Stimulated activated CD4-positive, alpha-beta T cell treated with anti-CD3 and anti-CD28 coated beads, Interleukin-2, amount 100 ng/mL, for 24 hours (primary cell): ENCODE data around the gene TUFM.
"Not testable (repeated sequence)": the region's sequence is repeated elsewhere in the genome, so short reads cannot be mapped to it uniquely, and the experiment has no call there.

ENCODE experiments used
- DNase-seq, 2 donors: peaks; one replicate each; pipeline ENCODE4 v3.0.0-alpha.2; 2020

TUFM gene

DNA sequence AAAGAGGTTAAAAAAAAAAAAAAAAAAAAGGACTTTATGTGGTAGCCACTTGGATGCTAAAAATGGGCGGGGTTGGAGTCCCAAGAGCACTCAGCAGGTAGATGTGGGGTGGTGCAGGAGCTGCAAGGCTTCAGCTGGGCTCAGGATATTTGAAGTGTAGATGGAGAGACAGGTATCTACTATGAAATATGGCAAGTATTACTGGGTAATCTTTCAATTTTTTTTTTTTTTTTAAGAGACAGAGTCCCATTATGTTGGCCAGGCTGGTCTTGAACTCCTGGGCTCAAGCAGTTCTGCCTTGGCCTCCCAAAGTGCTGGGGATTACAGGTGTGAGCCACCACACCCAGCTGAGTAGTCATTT lies 7.6 kb downstream of the TUFM start:
- no peak for DNase-seq

DNA sequence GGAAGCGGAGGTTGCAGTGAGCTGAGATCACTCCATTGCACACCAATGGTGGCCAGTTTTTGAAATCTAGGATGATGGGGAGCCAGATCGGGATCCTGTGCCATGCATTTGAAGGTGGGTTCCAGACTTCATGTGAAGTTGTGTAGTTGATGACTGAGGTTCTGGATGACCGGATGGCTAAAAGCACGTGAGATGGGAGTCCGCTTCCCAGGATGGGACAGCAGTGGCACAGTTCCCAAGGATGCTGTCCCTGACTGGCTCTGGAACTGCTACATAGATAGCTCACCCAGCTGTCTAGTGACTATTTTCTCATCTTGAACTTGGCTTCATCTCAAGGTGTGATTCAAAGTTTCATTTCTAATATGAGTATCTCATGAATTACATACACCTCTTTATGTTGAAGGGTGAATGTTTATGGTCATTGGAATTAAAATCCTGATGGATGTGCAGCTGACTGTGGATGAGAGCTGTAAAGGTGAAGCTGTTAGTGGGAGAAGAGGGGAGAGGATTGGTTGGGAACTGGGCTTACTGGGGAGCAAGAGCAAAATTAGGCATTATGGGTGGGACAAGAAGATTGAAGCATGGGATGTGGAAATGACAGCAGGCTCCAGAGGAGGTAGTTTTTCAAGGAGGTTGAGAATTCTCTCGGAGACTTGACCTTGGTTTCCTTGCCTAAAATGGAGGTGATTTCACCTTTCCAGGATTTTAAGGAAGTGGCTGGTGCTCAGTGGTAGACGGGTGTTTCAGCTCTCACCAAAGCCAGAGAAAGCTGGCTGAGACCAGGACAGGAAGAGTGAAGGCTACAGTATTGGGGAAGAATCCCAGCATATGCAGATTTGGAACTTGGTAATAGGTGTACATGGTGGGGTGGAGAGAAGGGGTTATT lies 8.2 kb downstream of the TUFM start:
- DNase-seq: no peak

DNA sequence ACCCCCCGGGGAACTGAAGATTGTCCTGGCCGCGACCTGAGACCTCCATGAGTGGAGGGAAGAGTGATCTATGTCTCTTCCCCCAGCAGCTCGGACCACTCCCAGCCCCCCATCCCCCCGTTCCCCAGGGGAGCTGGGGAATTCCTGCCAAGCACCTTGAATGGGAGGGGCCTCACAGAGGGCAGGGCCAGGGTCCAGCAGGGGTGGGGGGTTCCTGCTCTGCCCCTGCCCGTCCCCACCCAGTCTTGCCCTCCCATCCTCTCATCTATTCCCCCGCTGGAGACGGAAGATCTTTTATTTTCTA lies 9.4 kb downstream of the TUFM start:
- no peak for DNase-seq

DNA sequence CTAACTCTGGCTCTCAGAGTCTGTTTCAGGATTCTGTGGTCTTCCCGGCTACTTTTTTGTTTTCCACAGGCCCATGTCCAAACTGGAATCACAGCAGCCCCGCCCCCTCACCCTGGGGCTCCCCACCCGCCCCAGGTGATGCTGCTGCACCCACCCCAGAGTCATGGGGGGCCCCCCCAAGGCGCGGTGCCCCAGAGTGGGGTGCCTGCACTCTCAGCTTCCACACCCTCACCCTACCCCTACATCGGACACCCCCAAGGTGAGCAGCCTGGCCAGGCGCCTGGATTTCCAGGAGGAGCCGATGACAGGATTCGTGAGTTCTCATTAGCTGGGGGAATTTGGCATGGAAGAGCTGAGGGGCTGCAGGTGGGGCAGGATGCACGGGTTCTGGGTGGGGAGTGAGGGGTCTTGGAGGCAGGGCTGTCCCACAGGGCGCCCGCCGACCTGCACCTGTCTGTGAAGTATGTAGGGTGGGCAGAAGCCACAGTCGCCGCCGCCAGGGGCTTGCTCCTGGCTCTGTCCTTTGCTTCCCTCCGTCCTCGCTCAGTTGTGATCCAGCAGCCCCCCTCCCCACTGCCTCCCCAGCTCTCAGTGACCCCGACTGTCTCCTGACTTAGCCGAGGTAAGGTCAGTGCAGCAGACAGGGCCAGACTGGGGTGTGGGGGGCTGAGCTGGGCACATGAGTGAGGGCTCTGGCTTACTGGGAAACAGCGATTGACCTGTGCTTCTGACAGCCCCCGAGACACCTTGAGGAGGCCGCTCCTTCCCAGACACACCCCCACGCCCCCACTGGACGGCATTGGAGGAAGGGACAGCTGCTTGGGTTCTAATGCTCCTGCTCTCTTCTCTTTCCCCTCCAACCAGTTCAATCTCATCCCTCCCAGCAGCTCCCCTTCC lies 10.0 kb downstream of the TUFM start:
- no peak for DNase-seq

DNA sequence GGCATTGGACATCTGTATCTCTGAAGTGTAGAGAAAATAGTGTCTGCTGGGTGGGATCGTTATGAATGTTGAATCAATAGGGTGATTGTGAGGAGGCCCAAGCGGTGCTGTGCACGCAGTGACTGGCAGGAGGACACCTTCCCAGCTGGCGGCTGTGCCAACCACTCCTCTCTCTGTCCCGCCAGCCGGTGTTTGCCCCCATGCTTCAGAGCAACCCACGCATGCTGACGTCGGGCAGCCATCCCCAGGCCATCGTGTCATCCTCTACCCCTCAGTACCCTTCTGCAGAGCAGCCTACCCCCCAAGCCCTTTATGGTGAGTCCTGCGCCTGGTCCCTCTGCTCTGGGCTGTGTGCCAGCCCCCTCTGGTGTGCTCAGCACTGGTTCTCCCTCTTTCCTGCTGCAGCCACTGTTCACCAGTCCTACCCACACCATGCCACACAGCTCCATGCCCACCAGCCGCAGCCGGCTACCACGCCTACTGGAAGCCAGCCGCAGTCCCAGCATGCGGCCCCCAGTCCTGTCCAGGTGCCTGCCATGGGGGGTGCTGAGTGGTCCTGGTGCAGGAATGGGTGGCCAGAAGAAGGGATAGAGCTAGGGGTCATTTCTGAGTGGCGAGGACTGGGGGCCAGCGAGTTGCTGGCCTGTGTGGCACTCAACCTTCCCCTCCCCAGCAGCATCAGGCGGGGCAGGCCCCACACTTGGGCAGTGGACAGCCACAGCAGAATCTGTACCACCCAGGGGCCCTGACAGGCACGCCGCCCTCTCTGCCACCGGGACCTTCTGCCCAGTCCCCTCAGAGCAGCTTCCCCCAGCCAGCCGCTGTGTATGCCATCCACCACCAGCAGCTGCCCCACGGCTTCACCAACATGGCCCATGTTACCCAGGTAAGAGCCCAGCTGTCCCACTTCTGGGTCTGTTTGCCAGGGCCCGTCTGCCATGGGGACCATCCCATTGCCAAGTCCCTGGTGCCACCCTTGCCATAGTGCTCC lies 11.0 kb downstream of the TUFM start:
- no peak for DNase-seq

DNA sequence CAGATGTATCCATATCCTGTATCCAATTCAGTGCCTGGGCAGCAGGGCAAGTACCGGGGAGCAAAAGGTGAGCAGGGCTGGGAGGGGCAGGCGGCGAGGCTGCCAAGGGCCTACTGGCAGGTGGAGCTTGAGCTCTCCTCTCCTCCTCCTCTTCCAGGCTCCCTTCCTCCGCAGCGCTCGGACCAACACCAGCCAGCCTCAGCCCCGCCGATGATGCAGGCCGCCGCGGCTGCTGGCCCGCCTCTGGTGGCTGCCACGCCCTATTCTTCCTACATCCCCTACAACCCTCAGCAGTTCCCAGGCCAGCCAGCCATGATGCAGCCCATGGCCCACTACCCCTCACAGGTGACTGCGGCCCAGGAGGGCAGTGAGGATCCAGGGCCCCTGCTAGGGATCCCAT lies 11.8 kb downstream of the TUFM start:
- no peak for DNase-seq

DNA sequence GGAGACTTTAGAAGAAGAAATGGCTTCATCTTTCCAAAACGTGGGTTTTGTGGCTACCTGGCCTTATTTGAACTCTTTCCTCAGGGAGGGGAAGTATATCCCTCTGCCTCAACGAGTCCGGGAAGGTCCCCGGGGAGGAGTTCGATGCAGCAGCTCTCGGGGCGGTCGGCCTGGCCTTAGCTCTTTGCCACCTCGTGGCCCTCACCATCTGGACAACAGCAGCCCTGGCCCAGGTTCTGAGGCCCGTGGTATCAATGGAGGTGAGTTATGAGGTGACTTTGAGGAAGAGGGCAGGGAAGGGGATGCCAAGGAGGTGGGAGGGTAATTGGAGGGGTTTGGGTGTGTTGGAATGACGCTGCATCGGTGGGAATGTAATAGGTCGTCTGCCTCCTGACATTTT lies 15.6 kb downstream of the TUFM start:
- no peak for DNase-seq

DNA sequence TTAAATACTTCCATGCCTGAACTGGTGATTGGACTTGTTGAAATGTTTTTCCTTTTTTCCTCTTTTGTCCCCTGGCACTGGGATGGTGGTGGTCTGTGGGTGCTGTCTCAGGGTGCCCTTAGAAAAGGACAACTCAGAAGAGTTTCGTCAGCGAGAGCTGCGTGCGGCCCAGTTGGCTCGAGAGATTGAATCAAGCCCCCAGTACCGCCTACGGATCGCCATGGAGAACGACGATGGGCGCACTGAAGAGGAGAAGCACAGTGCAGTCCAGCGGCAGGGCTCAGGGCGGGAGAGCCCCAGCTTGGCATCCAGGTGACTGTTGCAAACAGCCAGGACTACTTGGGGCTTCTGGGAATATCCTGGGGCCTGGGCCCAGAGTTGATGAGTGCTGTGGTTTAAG lies 16.4 kb downstream of the TUFM start:
- no peak for DNase-seq

DNA sequence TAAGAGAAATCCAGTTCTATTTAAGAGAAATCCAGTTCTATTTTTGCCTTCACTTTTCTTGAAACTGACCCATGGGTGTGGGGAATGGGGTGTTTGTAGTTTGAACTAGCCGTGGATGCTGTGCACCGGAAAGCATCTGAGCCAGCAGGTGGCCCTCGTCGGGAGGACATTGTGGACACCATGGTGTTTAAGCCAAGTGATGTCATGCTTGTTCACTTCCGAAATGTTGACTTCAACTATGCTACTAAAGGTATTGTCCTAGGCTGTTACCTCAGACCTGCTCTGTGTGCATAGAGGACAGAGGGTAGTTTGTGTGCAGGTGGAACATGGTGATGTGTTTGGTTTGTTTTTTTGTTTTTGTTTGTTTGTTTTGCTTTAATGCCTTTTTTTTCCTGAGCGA lies 20.0 kb downstream of the TUFM start:
- DNase-seq: no peak

DNA sequence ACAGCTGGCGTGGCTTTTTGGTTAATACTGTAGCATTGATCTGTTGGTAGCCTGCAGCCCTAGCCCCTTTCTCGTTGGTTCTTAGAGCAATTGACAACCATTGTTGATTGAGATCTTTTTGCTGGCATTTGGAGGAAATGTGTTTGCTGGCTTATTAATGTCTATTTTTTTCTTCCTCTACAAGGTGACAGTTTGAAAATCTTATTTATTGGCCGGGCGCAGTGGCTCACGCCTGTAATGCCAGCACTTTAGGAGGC lies 21.5 kb downstream of the TUFM start:
- DNase-seq: no peak

DNA sequence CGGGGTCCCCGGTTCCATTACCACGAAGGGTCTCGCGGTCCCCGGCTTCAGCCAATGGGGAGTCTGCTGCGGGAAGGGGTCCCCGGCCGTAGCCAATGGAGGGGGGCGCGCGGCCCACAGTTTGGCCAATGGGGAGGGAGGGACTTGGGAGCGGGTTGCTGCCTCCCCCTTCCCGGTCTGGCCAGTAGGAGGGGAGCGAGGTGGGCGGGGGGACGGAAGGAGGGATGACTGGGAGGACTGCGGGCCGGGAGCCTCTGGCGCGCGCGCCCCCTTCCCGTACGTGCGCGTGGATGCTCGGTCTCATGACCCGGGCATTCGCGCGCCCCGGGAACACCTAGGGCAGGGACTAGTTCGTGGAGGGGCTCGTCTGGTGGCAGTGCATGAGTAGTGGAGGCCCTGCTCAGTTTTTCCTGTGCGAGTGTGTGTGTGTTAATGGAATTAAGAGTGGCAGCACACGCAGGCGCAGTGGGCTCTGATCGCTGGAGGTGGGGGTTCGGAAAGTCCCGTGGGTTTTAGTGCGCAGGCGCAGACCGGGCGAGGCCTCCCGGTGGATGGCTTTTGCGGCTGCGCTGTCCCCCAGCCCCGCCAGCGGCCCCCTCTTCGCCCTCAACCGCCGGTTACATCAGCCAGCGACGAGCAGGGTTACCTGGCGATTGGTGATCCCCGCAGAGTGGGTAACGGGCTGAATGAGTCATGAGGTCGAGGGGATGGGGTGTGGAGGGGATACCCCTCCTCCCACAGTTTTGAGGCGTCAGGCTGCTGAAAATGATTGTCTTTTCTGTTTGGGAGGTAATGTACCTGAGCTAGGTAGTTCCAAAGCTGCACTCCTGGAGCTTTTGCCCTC lies 22.1 kb downstream of the TUFM start:
- DNase-seq: peak; percentile 96 to 97

DNA sequence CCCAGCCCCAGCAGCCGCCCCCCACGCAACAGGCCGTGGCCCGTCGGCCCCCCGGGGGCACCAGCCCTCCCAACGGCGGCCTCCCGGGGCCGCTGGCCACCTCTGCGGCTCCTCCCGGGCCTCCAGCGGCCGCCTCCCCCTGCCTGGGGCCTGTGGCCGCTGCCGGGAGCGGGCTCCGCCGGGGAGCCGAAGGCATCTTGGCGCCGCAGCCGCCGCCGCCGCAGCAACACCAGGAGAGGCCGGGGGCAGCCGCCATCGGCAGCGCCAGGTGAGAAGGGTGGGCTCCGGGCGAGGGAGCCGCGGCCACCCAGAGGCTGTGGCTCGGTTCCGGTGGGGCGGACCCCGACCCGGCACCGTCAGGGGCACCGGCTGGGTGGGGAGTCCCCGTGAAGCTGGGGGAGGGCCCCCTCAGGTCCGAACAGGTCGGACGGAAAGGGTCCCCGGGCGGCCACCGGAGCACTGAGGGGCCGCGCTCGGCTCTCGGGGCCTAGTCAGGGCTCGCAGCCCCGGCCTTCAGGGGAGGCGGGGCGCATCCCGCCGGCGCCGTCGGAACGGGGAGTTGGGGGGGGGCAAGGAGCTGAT lies 22.8 kb downstream of the TUFM start:
- no peak for DNase-seq

DNA sequence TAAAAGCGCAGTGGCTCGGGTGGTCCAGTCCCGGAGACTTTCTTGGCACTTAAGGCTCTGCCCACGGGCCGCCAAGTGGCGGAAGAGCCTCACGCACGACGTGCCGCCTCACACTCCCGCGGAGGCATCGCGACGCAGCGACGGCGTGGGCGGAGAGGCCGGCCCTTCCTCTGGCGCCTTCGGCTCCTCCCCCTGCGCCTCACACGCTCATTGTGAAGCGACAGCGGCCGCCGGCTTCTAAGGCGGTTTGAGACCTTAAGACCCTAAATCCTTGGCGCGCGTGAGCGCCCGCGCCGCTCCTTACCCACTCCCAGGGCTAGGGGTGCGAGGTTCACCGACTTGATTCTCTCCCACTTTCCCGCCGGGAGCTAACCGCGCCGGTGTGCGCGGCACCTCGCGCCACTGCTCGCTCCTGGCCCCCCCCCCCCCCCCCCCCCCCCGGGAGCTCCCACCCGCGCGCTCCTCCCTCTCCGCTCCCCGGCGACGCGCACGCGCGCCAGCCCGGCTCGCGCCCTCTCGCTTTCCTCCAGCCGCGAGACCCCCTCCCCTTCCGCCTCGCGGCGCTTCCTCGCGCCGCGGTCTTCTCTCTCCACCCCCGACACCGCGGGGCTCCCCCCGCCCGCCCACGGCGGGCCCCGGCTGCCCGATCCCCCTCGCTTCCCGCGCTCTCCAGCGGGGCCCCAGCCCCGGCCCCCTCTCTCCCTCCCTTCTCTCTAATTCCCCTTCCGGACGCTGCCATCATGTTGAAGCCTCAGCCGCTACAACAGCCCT lies 23.4 kb downstream of the TUFM start, which contains the start of gene ATXN2L:
ATXN2L (plus strand) TSS at position 480 of the 771 bp plus-strand sequence; CDS start at position 741, 261 bp downstream.
- DNase-seq: peak; percentile 95 to 97

DNA sequence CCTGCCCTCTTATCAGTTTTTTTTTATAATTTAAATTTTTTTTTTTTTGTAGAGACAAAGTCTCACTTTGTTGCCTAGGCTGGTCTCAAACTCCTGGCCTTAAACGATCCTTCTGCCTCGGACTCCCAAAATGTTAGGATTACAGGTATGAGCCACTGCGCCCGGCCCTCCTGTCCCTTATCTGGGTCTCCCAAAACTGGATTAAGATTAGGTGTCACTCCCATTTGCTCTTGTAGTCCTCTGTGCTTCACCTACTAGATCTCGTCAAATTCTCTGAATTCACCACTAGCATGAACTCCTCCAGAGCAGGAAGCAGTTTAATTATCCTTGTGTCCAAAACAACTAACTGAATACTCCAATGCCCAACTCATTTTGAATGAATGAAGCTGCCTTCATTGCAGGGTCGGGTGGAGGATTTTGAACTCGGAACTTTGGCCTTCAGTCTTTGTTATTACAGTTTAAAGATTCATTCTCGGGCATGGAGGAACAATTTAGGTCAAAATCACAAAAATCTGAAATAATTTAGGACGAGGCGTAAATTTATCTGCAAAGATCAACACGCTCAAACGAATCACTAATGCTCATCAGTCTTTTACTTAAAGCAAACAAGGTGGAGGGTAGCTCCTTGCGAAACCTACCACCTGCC lies 24.2 kb downstream of the TUFM start:
- DNase-seq: no peak

DNA sequence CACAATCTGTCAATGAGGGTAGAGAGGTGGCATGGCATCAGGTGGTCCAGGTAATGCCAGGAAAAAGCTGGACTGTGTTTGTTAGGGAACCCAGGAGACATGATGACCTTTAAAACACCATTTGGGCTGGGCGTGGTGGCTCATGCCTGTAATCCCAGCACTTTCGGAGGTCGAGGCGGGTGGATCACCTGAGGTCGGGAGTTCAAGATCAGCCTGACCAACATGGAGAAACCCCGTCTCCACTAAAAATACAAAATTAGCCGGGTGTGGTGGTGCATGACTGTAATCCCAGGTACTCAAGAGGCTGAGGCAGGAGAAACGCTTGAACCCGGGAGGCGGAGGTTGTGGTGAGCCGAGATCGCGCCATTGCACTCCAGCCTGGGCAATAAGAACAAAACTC lies 25.6 kb downstream of the TUFM start:
- not testable (repeated sequence) for DNase-seq

DNA sequence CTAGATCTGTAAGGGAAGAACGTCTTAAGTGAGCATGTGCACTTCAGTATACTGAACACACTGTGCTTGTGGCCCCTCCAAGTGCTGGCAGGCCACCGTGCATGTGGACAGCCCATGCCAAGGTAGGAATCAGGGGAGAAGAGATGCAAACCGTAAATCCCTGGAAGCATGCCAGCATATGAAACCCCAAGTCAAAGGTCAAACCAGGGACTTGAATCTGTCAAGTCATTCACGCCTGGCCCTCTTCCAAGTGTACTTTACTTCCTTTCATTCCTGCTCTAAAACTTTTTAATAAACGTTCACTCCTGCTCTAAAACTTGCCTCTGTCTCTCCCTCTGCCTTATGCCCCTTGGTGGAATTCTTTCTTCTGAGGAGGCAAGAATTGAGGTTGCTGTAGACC lies 26.1 kb downstream of the TUFM start:
- no peak for DNase-seq

DNA sequence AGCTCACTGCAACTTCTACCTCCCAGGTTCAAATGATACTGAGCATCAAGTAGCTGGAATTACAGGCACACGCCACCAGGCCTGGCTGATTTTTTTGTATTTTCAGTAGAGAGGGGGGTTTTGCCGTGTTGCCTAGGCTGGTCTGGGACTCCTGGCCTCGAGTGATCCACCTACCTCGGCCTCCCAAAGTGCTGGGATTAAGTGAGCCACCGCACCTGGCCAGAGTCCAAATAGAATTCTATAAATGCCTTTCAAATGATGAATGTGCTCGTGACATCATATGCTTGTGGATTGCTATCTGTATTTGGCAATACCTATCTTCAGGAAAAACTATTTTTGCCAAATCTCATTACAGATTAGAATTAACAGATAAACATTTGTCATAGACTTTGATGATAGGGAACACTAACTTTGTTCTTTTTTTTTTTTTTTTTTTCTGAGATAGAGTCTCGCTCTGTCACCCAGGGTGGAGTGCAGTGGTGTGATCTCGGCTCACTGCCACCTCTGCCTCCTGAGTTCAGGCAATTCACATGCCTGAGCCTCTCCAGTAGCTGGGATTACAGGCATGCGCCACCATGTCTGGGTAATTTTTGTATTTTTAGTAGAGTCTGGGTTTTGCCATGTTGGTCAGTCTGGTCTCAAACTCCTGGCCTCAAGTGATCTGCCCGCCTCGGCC lies 38.6 kb downstream of the TUFM start:
- not testable (repeated sequence) for DNase-seq

DNA sequence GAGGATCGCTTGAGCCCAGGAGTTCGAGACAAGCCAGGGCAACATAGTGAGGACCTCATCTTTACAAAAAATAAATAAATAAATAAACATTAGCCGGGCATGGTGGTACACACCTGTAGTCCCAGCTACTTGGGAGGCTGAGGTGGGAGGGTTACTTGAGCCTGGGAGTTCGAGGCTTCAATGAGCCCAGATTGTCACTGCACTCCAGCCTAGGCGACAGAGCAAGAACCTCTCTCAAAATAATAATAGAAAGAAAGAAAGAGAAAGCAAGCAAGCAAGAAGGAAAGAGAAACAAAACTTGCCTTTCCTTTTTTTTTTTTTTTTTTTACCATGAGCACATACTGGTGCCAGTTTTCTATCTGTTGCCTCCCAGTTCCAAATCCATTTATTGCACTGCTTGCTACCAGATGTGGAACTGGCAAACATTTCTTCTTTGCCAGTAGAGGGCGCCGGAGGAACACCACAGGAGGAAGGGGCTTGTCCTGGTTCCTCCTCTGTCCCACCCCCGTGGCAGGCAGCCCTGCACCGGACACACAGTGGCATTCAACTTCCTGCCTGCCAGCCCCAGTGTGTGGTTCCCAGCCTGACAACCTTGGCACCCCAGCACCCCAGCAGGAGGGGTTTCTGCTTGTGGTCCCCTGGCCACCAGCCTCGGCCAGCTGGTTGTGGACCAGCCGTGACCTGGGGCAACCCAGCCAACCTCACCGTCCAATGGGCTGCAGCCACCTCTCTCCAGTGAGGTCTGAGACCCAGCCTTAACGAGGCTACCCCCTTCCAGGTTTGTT lies 43.7 kb downstream of the TUFM start:
- DNase-seq: peak; percentile 45 to 78
